GM06990 (cell line): ENCODE measurements around the gene DEFB129.
"Not testable (repeated sequence)": the region's sequence is repeated elsewhere in the genome, so short reads cannot be mapped to it uniquely, and the experiment has no call there.

Experiments
- DNase-seq: peaks from one replicate; pipeline ENCODE4 v3.0.0-alpha.2; 2011; ENCODE audit not compliant: insufficient read length; ENCODE audit errors: extremely low read depth
- H3K27me3 ChIP-seq: replicated peaks from 2 replicates; pipeline ENCODE4 v1.6.0; 2011; ENCODE audit warnings: low read length; ENCODE audit not compliant: control insufficient read depth, insufficient read depth
- H3K36me3 ChIP-seq: 2 replicates; pipeline ENCODE4 v1.5.1; 2011; ENCODE audit warnings: low read length; ENCODE audit not compliant: control insufficient read depth, insufficient read depth
- H3K4me3 ChIP-seq: replicated peaks from 2 replicates; pipeline ENCODE4 v1.5.1; 2011; ENCODE audit warnings: low read depth, mild to moderate bottlenecking, control low read depth, low read length
- TF ChIP-seq, protein P1 (sequence below): IDR thresholded peaks from 2 replicates; pipeline ENCODE4 v1.5.1; 2011; ENCODE audit warnings: low read length, control low read depth, mild to moderate bottlenecking, inconsistent platforms; ENCODE audit not compliant: insufficient read depth, poor library complexity, severe bottlenecking

The DEFB129 gene

DNA sequence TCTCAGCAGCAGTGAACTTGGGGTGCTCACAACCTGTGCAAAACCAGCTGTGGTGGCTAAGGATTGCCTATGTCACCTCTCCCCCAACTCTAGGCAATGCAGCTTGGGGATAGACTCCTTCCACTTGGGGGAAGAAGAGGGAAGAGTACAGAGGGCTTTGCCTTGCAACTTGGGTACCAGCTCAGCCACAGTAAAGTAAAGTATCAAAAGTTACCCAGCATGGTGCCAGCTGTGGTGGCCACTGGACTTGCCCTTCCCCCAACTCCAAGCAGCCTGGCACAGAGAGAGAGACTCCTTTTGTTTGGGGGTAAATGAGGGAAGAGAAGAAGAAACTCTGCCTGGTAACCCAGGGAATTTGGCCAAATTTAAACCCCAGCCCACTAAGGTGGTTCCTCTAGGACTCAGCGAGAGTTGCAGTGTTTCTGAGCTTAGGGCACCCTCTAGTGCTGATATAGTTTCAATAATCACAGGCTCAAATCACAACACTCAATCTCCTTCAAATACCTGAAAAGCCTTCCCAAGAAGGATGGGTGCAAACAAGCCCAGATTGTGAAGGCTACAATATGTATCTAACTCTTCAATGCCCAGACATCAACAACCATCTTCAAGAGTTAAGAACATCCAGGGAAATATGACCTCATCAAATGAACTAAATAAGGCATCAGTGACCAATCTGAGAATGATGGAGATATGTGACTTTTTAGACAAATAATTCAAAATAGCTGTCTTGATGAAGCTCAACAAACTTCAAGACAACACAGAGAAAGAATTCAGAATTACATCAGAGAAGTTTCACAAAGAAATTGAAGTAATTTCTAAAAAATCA is 7.6 kb upstream of the DEFB129 start:
- Histone ChIP-seq H3K36me3 (no peaks in the 10 kb centered on the region), H3K27me3 (no peaks in the 10 kb centered on the region), H3K4me3 (no peak overlapping the region)
- TF ChIP-seq, protein P1, sequence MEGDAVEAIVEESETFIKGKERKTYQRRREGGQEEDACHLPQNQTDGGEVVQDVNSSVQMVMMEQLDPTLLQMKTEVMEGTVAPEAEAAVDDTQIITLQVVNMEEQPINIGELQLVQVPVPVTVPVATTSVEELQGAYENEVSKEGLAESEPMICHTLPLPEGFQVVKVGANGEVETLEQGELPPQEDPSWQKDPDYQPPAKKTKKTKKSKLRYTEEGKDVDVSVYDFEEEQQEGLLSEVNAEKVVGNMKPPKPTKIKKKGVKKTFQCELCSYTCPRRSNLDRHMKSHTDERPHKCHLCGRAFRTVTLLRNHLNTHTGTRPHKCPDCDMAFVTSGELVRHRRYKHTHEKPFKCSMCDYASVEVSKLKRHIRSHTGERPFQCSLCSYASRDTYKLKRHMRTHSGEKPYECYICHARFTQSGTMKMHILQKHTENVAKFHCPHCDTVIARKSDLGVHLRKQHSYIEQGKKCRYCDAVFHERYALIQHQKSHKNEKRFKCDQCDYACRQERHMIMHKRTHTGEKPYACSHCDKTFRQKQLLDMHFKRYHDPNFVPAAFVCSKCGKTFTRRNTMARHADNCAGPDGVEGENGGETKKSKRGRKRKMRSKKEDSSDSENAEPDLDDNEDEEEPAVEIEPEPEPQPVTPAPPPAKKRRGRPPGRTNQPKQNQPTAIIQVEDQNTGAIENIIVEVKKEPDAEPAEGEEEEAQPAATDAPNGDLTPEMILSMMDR, result peak; percentile 46
- no peak for DNase-seq

DNA sequence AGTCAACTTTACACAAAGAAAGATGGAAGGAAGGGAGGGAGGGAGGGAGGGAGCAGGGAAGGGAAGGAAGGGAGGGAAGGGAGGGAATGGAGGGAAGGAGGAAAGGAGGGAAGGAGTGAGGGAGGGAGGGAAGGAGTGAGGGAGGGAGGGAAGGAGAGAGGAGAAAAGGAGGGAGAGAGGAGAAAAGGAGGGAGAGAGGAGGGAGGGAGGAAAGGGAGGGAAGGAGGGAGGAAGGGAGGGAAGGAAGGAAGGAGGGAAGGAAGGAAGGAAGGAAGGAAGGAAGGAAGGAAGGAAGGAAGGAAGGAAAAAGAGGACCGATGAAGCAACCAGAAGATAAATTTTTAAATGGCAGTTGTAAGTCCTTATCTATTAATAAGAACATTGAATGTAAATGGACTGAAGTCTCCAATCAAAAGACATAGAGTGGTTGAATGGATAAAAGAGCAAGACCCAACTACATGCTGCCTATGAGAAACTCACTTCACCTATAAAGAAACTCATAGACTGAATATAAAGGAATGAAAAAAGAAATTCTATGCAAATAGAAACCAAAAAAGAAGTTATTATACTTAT is 5.7 kb upstream of the DEFB129 start:
- TF ChIP-seq, protein P1, result no peak
- no peak overlapping the region for H3K4me3 ChIP-seq
- no peaks in the 10 kb centered on the region for H3K27me3 ChIP-seq

DNA sequence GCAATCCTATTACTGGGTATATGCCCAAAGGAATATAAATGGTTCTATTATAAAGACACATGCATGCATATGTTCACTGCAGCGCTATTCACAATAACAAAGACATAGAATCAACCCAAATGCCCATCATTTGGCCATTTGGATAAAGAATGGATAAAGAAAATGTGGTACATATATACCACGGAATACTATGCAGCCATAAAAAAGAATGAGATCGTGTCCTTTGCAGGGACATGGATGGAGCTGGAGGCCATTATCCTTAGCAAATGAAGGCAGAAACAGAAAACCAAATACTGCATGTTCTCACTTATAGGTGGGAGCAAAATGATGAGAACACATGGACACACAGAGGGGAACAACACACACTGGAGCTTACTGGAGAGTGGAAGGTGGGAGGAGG is 1.2 kb upstream of the DEFB129 start:
- H3K4me3 ChIP-seq, DNase-seq, H3K36me3 ChIP-seq, H3K27me3 ChIP-seq: not testable (repeated sequence)

More for the DNA sequence above, 5.7 kb upstream of the DEFB129 start:
- DNase-seq, result no peak
- H3K36me3 ChIP-seq, result no peaks in the 10 kb centered on the region

DNA sequence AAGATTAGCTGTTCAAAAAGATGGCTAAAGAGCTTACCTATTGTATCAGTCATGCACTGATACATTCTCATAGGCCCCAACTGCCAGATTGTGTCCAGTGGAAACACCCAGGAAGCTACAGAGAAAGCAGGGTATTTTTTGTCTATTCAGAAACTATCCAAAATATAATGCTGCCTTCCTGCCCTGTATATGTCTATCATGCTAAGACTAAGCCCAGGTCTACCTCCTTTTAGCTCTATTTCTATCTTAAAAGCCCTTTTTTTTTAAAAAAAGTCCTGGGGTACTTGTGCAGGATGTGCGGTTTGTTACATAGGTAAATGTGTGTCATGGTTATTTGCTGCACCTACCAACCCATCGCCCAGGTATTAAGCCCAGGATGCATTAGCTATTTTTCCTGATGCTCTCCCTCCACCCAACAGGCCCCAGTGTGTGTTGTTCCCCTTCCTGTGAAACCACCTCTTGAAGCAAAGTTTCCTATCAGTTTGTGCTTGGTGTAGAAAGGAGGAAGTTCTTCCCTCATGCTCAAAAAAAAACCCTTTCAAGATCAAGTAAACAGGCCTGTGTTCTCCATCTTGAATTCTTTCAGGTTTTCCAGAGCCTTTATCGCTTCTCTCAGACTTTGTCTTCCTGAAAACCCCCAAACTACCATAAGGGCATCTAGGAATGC is 514 bp downstream of the DEFB129 start:
- Histone ChIP-seq H3K27me3 (no peaks in the 10 kb centered on the region), H3K36me3 (no peaks in the 10 kb centered on the region), H3K4me3 (no peak overlapping the region)
- no peak for DNase-seq
- TF ChIP-seq, protein P1, result no peak

DNA sequence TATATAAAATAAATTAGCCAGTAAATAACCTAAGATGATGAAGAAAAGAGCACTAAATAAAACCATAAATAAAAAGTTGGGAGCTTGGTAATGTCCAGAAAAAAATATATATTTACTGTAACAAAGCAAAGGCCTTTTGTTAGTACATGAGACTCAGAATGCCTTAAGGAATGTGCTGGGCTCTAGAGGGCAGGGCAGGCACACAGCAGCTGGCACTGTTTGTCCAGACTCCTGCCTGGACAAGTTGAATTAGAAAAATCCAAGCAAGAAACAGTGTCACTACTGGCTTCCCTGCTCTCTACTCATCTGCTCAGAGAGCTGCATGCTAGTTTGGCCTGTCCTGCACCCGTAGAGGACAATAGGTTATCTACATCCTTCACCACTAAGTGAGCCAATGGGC is 8.8 kb downstream of the DEFB129 start:
- no peaks in the 10 kb centered on the region for H3K36me3 ChIP-seq
- DNase-seq, result no peak
- no peak overlapping the region for H3K4me3 ChIP-seq
- H3K27me3 ChIP-seq, result no peaks in the 10 kb centered on the region
- TF ChIP-seq, protein P1, result no peak

DNA sequence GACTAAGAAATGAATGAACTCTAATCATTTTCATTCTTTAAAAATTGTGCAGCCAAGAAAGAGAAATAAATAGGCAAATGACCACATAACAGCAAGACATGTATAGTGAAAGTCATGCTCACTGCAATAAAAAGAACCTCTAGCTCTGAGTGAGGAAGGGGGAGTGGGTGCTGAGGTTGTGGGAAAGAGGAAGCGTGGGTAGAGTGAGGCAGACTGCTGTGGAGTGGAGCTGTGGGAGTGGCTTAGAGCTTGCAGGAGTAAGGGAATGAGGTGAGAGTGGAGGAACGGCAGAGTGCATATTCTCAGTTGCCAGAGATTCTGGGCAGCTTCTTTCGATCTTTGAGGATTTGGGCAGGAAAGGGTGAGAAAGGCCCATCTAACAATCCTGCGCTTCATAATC is 10.4 kb downstream of the DEFB129 start:
- DNase-seq, result no peak
- H3K36me3 ChIP-seq, result no peaks in the 10 kb centered on the region
- no peak overlapping the region; the same call in 1 of the 2 replicates for H3K4me3 ChIP-seq
- TF ChIP-seq, protein P1, result no peak
- H3K27me3 ChIP-seq, result no peaks in the 10 kb centered on the region
